HG03135 (cell line): ENCODE measurements around the gene DYNC1I1.

Source experiments
- ATAC-seq: cut with Tn5 transposase; IDR thresholded peaks from one replicate; pipeline ENCODE4 v1.9.1; 2021; ENCODE audit warnings: mild to moderate bottlenecking, moderate library complexity; ENCODE audit not compliant: unreplicated experiment

The DYNC1I1 gene

GRCh38 chr7:96122746-96123145 lies 350.4 kb downstream of the DYNC1I1 start:
- ATAC-seq = no peak

DNA sequence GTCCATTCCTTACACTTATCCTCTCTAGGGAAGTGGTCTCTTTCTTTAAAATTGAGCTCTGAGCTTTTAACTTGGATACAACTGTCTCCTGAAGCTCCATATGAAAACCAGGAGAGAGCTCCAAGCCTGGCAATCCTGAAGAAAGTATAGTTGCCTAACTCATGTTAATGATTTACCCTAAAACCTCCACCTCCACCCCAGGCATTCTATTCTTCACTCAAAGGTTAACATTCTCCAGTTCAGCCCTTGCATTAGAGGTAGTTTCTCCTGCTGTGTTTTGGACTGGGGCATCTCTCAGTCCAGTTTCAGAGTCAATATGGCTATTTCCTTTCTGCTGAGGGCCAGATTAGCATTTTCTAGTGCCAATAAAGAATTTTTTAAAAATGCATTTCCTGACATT lies 354.0 kb downstream of the DYNC1I1 start:
- no peak for ATAC-seq

DNA sequence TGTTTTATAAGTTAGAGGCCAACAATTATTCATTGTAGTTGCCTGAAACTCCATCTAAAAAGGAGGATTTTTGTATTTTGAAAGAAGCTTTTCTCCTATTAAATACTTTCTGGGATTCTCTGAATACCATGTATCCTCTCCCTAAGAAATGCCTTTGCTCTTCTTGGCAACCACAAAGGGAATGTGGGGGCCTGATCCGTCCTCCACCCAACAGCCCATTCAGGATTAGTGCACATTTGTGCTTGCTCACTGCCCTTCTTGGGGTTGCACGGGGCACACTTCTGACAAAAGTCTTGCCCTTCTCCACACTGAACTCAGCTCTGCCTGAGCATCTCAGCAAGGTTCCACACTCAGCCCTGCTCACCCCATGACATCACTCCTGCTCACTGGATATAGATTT lies 355.4 kb downstream of the DYNC1I1 start:
- ATAC-seq = no peak

DNA sequence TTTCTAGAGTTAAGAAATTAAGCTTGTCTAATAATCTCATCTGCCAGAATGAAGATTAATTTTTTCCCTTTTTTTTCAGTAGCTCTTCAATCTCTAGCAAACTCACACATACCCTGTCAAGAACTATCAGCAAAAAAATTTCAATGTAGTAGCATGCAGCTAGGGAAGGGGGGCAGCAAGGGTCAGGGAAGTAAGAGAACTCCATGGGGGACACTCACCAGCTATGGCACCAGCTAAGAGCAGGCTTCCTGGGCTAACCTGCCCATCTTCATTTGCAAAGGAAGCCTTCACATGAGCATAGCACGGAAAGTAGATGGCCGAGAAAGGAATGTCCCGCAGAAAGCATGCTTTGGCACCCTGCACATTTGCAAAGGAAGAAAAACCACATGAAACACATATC lies 359.2 kb downstream of the DYNC1I1 start:
- no peak for ATAC-seq

GRCh38 chr7:96135241-96135640 lies 362.9 kb downstream of the DYNC1I1 start:
- ATAC-seq = no peak

DNA sequence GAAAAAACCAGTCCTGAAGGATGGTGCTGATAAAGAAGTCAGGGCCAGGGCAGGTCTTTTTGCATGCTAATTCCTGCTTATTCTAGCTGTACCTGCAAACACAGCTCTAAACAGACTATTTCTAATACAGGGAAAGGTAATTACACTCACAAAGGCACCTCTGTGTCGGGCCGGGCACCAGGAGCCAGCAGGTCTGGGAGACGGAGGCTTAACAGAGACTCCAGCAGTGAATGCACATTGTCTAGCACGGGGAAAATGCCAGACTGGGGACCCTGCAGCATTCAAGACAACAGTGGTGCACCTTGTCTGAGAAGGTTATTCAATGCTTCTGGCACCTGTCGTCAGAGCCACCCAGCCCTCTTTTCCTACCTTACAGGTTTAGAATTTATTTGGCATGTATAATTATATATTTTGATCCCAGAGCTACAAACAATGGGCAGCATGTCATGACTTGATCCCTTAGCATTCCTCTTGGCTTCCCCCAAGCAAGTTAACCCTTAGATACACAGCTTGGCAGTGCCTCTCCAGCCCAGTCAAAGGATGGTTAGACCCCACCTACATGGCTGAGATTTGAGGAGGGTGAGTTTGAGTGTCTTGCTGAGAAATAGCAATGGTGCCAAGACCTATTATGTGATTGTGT lies 364.4 kb downstream of the DYNC1I1 start:
- ATAC-seq = no peak

DNA sequence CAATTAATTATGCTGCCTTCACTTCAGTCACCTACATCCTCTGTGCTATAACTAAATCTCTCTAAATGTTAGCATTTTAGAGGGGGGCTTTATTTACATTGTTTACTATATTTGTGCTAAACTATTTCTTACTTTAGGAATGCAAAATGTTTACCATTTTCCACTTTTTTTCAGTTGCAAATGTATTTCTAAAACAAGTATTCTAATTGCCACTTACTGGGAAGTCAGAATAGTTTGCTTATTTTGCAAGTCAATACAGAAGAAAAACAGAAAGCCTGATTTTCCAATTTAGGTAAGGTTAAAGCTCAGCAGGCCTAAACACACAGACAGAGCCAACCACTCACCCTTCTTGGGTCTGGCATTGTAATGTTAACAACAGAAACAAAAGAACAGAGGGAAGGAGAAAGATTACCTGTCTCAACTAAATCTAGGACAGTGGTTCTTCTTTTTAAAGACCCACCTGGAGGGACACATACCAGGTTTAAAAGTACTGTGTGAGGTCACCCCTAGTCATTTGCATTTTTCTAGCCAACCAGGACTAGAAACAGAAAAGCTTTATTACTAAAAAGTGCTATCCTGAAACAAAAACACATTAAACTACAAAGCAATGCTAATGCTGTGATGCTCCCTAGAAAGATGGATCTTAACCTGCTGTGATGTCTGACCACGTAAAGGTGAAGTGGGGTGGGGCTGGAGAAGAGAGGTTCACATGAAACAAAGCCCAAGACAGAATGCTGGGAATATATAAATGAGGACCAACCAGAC lies 371.3 kb downstream of the DYNC1I1 start:
- no peak for ATAC-seq

GRCh38 chr7:96144260-96144526 lies 371.8 kb downstream of the DYNC1I1 start:
- ATAC-seq = no peak
